Hepatocyte (in vitro differentiated cells): Measurements from ENCODE around the gene PARD3B.

ENCODE experiments used
- CTCF ChIP-seq: fragments of 200-600 bp; sonication (generic); IDR thresholded peaks from 2 replicates; pipeline ENCODE4 v1.5.1; 2016; ENCODE audit warnings: antibody characterized with exemption, mild to moderate bottlenecking; ENCODE audit not compliant: poor library complexity
- EZH2 ChIP-seq: fragments of 200-600 bp; sonication (generic); IDR thresholded peaks from 2 replicates; pipeline ENCODE4 v1.6.1; 2016; ENCODE audit warnings: antibody characterized with exemption, mild to moderate bottlenecking, borderline replicate concordance
- EZH2phosphoT487 ChIP-seq: fragments of 200-600 bp; sonication (generic); IDR thresholded peaks from one replicate; pipeline ENCODE4 v1.6.1; 2018; ENCODE audit warnings: antibody characterized with exemption, mild to moderate bottlenecking, low read depth, moderate library complexity; ENCODE audit not compliant: unreplicated experiment, severe bottlenecking

- TF ChIP-seq EZH2phosphoT487 (no peak), CTCF (no peak), EZH2 (no peak)
These were observed 352.3 kb downstream of the PARD3B start for GRCh38 chr2:204897561-204897960.
